H9 (cell line): ENCODE results near the gene UNC5B. TPM values are rescaled to one million over a fixed set of nuclear protein-coding genes. Genes with fewer than 3 reads are reported as not detected.

ENCODE experiments used
- DNase-seq: peaks from one replicate; pipeline ENCODE4 v3.0.0-alpha.2; 2017
- H2AFZ ChIP-seq: one replicate; pipeline ENCODE4 v1.6.1; 2013; ENCODE audit warnings: mild to moderate bottlenecking, low read length, control low read depth, moderate library complexity
- H2AK5ac ChIP-seq: 2 replicates; pipeline ENCODE4 v1.6.1; 2013; ENCODE audit warnings: low read length, control low read depth, mixed read lengths; ENCODE audit not compliant: insufficient read length
- H2BK120ac ChIP-seq: one replicate; pipeline ENCODE4 v1.6.1; 2013; ENCODE audit warnings: low read depth, mild to moderate bottlenecking, low read length, control low read depth, inconsistent platforms; ENCODE audit not compliant: poor library complexity, severe bottlenecking
- H2BK12ac ChIP-seq: 2 replicates; pipeline ENCODE4 v1.6.1; 2013; ENCODE audit warnings: low read length, control low read depth, mixed read lengths, low read depth; ENCODE audit not compliant: insufficient read length
- H2BK15ac ChIP-seq: 2 replicates; pipeline ENCODE4 v1.6.1; 2013; ENCODE audit warnings: low read depth, low read length, control low read depth
- H2BK20ac ChIP-seq: one replicate; pipeline ENCODE4 v1.6.1; 2013; ENCODE audit warnings: low read depth, mild to moderate bottlenecking, low read length, control low read depth, inconsistent platforms; ENCODE audit not compliant: poor library complexity, severe bottlenecking
- H2BK5ac ChIP-seq: 2 replicates; pipeline ENCODE4 v1.6.1; 2013; ENCODE audit warnings: low read length, control low read depth, mixed read lengths; ENCODE audit not compliant: insufficient read length
- H3K14ac ChIP-seq: 2 replicates; pipeline ENCODE4 v1.6.1; 2013; ENCODE audit warnings: low read length, control low read depth; ENCODE audit not compliant: insufficient read depth
- H3K18ac ChIP-seq: 2 replicates; pipeline ENCODE4 v1.6.1; 2013; ENCODE audit warnings: low read depth, mild to moderate bottlenecking, mixed read lengths, low read length, control low read depth; ENCODE audit not compliant: insufficient read length
- H3K23ac ChIP-seq: 2 replicates; pipeline ENCODE4 v1.6.1; 2013; ENCODE audit warnings: low read length, control low read depth, mixed read lengths, low read depth; ENCODE audit not compliant: insufficient read length
- H3K23me2 ChIP-seq: 2 replicates; pipeline ENCODE4 v1.6.1; 2013; ENCODE audit warnings: low read depth, mild to moderate bottlenecking, mixed read lengths, low read length, control low read depth; ENCODE audit not compliant: insufficient read length, poor library complexity, severe bottlenecking
- H3K27ac ChIP-seq: 2 replicates; pipeline ENCODE4 v1.5.1; 2013; ENCODE audit warnings: low read length, control low read depth, mixed read lengths, low read depth; ENCODE audit not compliant: insufficient read length
- H3K27me3 ChIP-seq: 2 replicates; pipeline ENCODE4 v1.6.1; 2013; ENCODE audit warnings: low read length, control low read depth, inconsistent platforms; ENCODE audit not compliant: insufficient read depth
- H3K4ac ChIP-seq: 2 replicates; pipeline ENCODE4 v1.6.1; 2013; ENCODE audit warnings: low read depth, mild to moderate bottlenecking, control low read depth, inconsistent platforms, low read length, moderate library complexity
- H3K4me1 ChIP-seq: 2 replicates; pipeline ENCODE4 v1.6.1; 2013; ENCODE audit warnings: low read length, control low read depth, inconsistent platforms; ENCODE audit not compliant: insufficient read depth
- H3K4me2 ChIP-seq: 2 replicates; pipeline ENCODE4 v1.6.1; 2013; ENCODE audit warnings: low read length, control low read depth, mixed read lengths; ENCODE audit not compliant: insufficient read length, insufficient read depth
- H3K56ac ChIP-seq: 2 replicates; pipeline ENCODE4 v1.6.1; 2013; ENCODE audit warnings: low read depth, mild to moderate bottlenecking, mixed read lengths, low read length, control low read depth; ENCODE audit not compliant: insufficient read length
- H3K79me1 ChIP-seq: 2 replicates; pipeline ENCODE4 v1.6.1; 2013; ENCODE audit warnings: low read depth, mild to moderate bottlenecking, moderate library complexity, low read length, control low read depth, inconsistent platforms; ENCODE audit not compliant: insufficient read depth, poor library complexity, severe bottlenecking
- H3K79me2 ChIP-seq: 2 replicates; pipeline ENCODE4 v1.6.1; 2013; ENCODE audit warnings: low read length, control low read depth, inconsistent platforms; ENCODE audit not compliant: insufficient read depth
- H3K9ac ChIP-seq: 2 replicates; pipeline ENCODE4 v1.6.1; 2013; ENCODE audit warnings: low read length, control low read depth, mixed read lengths; ENCODE audit not compliant: insufficient read length; ENCODE audit errors: extremely low read depth
- H3K9me3 ChIP-seq: one replicate; pipeline ENCODE4 v1.6.1; 2013; ENCODE audit warnings: low read depth, low read length, inconsistent platforms; ENCODE audit not compliant: control insufficient read depth
- H3T11ph ChIP-seq: one replicate; pipeline ENCODE4 v1.6.1; 2013; ENCODE audit warnings: mild to moderate bottlenecking, low read length, control low read depth, inconsistent platforms
- H4K20me1 ChIP-seq: one replicate; pipeline ENCODE4 v1.6.1; 2013; ENCODE audit not compliant: control insufficient read depth, insufficient read length, insufficient read depth
- H4K5ac ChIP-seq: 2 replicates; pipeline ENCODE4 v1.6.1; 2013; ENCODE audit warnings: low read depth, mild to moderate bottlenecking, mixed read lengths, low read length, control low read depth; ENCODE audit not compliant: insufficient read length
- H4K8ac ChIP-seq: replicated peaks from 2 replicates; pipeline ENCODE4 v1.6.1; 2013; ENCODE audit warnings: low read length, control low read depth, mixed read lengths, low read depth; ENCODE audit not compliant: insufficient read length
- H4K91ac ChIP-seq: 2 replicates; pipeline ENCODE4 v1.6.1; 2013; ENCODE audit warnings: low read depth, mild to moderate bottlenecking, moderate library complexity, mixed read lengths, low read length, control low read depth; ENCODE audit not compliant: insufficient read length
- H3K27ac Mint-ChIP-seq, 3 experiments: 2 replicates in 2 of 3; 3 replicates in 1 of 3; pipeline ENCODE4 v1.8.0; 2020 to 2021; ENCODE audit warnings: mixed read lengths in 3 of 3, mild to moderate bottlenecking in 1 of 3, moderate library complexity in 1 of 3
- H3K27me3 Mint-ChIP-seq: 2 replicates; pipeline ENCODE4 v1.8.0; 2021; ENCODE audit warnings: low read depth, mild to moderate bottlenecking, moderate library complexity, mixed read lengths
- H3K36me3 Mint-ChIP-seq, 3 experiments: 2 replicates in 2 of 3; 3 replicates in 1 of 3; pipeline ENCODE4 v1.8.0; 2020 to 2021; ENCODE audit warnings: low read depth in 3 of 3, mixed read lengths in 3 of 3; ENCODE audit not compliant: insufficient read depth in 1 of 3
- H3K4me1 Mint-ChIP-seq, 2 experiments: 2 replicates each; pipeline ENCODE4 v1.8.0; 2020; ENCODE audit warnings: mixed read lengths in 2 of 2
- H3K4me3 Mint-ChIP-seq, 2 experiments: 2 replicates in 1 of 2; 3 replicates in 1 of 2; pipeline ENCODE4 v1.8.0; 2020 to 2021; ENCODE audit warnings: mild to moderate bottlenecking in 2 of 2, mixed read lengths in 2 of 2, moderate library complexity in 1 of 2
- H3K9me3 Mint-ChIP-seq, 2 experiments: 2 replicates in 1 of 2; 3 replicates in 1 of 2; pipeline ENCODE4 v1.8.0; 2020; ENCODE audit warnings: mild to moderate bottlenecking in 2 of 2, mixed read lengths in 2 of 2, moderate library complexity in 1 of 2
- WGBS: extraction: QIAGEN DNeasy Blood & Tissue Kit; methylation state at CpG from one replicate; pipeline ENCODE4 v1.1.7; 2013; ENCODE audit warnings: missing lambda C conversion rate, low lambda C conversion rate, mixed read lengths; ENCODE audit not compliant: insufficient read length; ENCODE audit errors: extremely low coverage; 5-methylcytosine and 5-hydroxymethylcytosine counted together
- total RNA-seq: library from RNA; stranded (reverse); gene quantifications from 2 replicates; pipeline ENCODE4 v1.2.1, GENCODE V29; 2021
- TF ChIP-seq, protein P1 (sequence below): fragments of 200-600 bp; sonication (generic); conservative IDR thresholded peaks from 3 replicates; pipeline ENCODE4 v1.8.0; 2021; ENCODE audit warnings: antibody characterized with exemption, mild to moderate bottlenecking

The UNC5B gene
- total RNA-seq, 1 experiment from 2014 or later: 28.4 TPM

DNA sequence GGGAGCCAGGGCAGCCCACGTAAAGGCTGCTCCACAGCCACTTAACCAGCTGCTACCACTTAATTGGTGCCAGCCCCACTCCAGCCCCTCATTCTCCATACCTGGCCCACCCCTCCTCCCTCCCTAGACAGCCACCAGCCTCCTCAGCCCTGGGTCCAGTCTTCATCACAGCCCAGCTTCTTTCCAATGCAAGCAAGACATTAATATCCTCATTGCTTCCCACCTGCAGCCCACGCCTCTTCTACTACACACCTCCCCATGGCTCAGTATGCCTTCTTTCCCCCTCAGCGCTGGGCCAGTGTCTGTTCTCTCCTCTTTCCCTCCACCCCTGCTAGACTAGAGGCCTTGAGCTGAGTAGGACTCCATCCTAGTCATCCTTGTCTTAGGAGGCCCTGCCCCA lies 33.5 kb upstream of the UNC5B start:
- no peaks in the 10 kb centered on the region for H4K20me1 ChIP-seq
- H2AFZ ChIP-seq: no peak overlapping the region
- H2AK5ac ChIP-seq: no peak overlapping the region
- Mint-ChIP-seq H3K27ac (no peak overlapping the region), H3K36me3 (no peaks in the 10 kb centered on the region), H3K9me3 (no peaks in the 10 kb centered on the region), H3K4me3 (no peak overlapping the region), H3K4me1 (peaks cover 12 to 15% of the 10 kb centered on the region in 2 experiments), H3K27me3 (peaks cover 6% of the 10 kb centered on the region)
- no peak overlapping the region for H3K18ac ChIP-seq
- H3K14ac ChIP-seq: no peak overlapping the region; the same call in 1 of the 2 replicates
- no peaks in the 10 kb centered on the region for H3K23me2 ChIP-seq
- H3K27ac ChIP-seq: no peak overlapping the region
- H2BK120ac ChIP-seq: no peak overlapping the region
- H3K4me1 ChIP-seq: 0 out of 2 replicates have a peak, but pooled peaks cover 3% of the 10 kb centered on the region
- H4K91ac ChIP-seq: no peak overlapping the region
- no peak overlapping the region for H3K4me2 ChIP-seq
- H3K4ac ChIP-seq: no peak overlapping the region
- no peak for DNase-seq
- no CpG with 5 or more reads among the region's 3 CpGs for WGBS
- H3K27me3 ChIP-seq: no peaks in the 10 kb centered on the region
- H3T11ph ChIP-seq: no peak overlapping the region
- no peak overlapping the region for H3K23ac ChIP-seq
- no peak overlapping the region for H2BK15ac ChIP-seq
- no peak overlapping the region for H3K56ac ChIP-seq
- no peak overlapping the region for H4K5ac ChIP-seq
- H2BK12ac ChIP-seq: no peak overlapping the region
- no peaks in the 10 kb centered on the region for H3K79me2 ChIP-seq
- H2BK20ac ChIP-seq: no peak overlapping the region
- TF ChIP-seq, protein P1, sequence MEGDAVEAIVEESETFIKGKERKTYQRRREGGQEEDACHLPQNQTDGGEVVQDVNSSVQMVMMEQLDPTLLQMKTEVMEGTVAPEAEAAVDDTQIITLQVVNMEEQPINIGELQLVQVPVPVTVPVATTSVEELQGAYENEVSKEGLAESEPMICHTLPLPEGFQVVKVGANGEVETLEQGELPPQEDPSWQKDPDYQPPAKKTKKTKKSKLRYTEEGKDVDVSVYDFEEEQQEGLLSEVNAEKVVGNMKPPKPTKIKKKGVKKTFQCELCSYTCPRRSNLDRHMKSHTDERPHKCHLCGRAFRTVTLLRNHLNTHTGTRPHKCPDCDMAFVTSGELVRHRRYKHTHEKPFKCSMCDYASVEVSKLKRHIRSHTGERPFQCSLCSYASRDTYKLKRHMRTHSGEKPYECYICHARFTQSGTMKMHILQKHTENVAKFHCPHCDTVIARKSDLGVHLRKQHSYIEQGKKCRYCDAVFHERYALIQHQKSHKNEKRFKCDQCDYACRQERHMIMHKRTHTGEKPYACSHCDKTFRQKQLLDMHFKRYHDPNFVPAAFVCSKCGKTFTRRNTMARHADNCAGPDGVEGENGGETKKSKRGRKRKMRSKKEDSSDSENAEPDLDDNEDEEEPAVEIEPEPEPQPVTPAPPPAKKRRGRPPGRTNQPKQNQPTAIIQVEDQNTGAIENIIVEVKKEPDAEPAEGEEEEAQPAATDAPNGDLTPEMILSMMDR: no peak
- H2BK5ac ChIP-seq: no peak overlapping the region
- no peak overlapping the region for H4K8ac ChIP-seq
- H3K9me3 ChIP-seq: no peaks in the 10 kb centered on the region
- no peak overlapping the region for H3K9ac ChIP-seq
- H3K79me1 ChIP-seq: no peaks in the 10 kb centered on the region
